ENCODE data around the gene TMEM9. TPM values are rescaled to one million over a fixed set of nuclear protein-coding genes. Genes with fewer than 3 reads are reported as not detected.

The TMEM9 gene
- total RNA-seq, 1 experiment from 2014 or later = 94.3 TPM

Other genes starting within 250 kb of the TMEM9 start
- gene KIF21B, start 130.8 kb downstream of the TMEM9 start, total RNA-seq (2014; rRNA removed; shearing (Covaris generic)) = 2.6 and 3.4 TPM in 2 replicates
- not detected in 2 replicates for gene CACNA1S, start 42.0 kb downstream of the TMEM9 start, total RNA-seq (2014; rRNA removed; shearing (Covaris generic))
- not detected in 2 replicates for gene ASCL5, start 27.3 kb downstream of the TMEM9 start, total RNA-seq (2014; rRNA removed; shearing (Covaris generic))
- 0.51 and 0.54 TPM in 2 replicates for gene IGFN1, start 36.4 kb upstream of the TMEM9 start, total RNA-seq (2014; rRNA removed; shearing (Covaris generic))
- 0.18 and 0.34 TPM in 2 replicates for gene PKP1, start 129.0 kb upstream of the TMEM9 start, total RNA-seq (2014; rRNA removed; shearing (Covaris generic))
- gene TNNT2, start 223.2 kb upstream of the TMEM9 start, total RNA-seq (2014; rRNA removed; shearing (Covaris generic)) = not detected in 2 replicates
- 0.06 and 0.71 TPM in 2 replicates for gene LAD1, start 244.8 kb upstream of the TMEM9 start, total RNA-seq (2014; rRNA removed; shearing (Covaris generic))

Data from Daoy (cell line).